Peyer's patch (tissue), 4 donors: ENCODE measurements around the gene SERHL2.
"Not testable (repeated sequence)": the region's sequence is repeated elsewhere in the genome, so short reads cannot be mapped to it uniquely, and the experiment has no call there.

Experiments used
- CTCF ChIP-seq, 6 experiments: fragments of 450-650 bp in 4 of 6; fragments of 200-600 bp in 2 of 6; sonication (generic) in 1 of 6; IDR thresholded peaks; one replicate each; pipeline ENCODE4 v1.5.1; 2017 to 2019; ENCODE audit warnings: antibody characterized with exemption in 6 of 6, mild to moderate bottlenecking in 3 of 6, moderate library complexity in 1 of 6
- POLR2A ChIP-seq, 2 donors: fragments of 450-650 bp; IDR thresholded peaks; one replicate each; pipeline ENCODE4 v1.5.1; 2017; ENCODE audit warnings: antibody characterized with exemption in 2 of 2, mild to moderate bottlenecking in 2 of 2, moderate library complexity in 2 of 2

GRCh38 chr22:42536634-42537033 lies 17.1 kb upstream of the SERHL2 start:
- TF ChIP-seq CTCF, POLR2A (IDR thresholded peaks at IDR 0.05): not testable (repeated sequence)
